ENCODE results near the gene MICALL2.

MICALL2 gene

GRCh38 chr7:1492640-1493039, 33.4 kb upstream of the MICALL2 start:
- Histone ChIP-seq H3K27me3 (ENCODE audit: control insufficient read depth in 2 of 2, insufficient read depth in 2 of 2, low read length in 2 of 2) (no peaks in the 10 kb centered on the region), H3K36me3 (ENCODE audit: control insufficient read depth in 2 of 2, insufficient read depth in 2 of 2, low read length in 2 of 2) (peaks cover 57 to 68% of the 10 kb centered on the region in 2 donors), H3K4me1 (ENCODE audit: control insufficient read depth in 2 of 2, insufficient read depth in 2 of 2, low read length in 2 of 2) (no peaks in the 10 kb centered on the region), H3K9ac (ENCODE audit: low read depth in 1 of 2, low read length in 2 of 2) (no peak overlapping the region), H3K9me3 (ENCODE audit: control insufficient read depth in 2 of 2, low read length in 2 of 2) (no peaks in the 10 kb centered on the region), H3K4me3 (ENCODE audit: low read length in 2 of 2) (no peak overlapping the region), H3K27ac (ENCODE audit: low read depth in 2 of 2, low read length in 2 of 2) (no peak overlapping the region)

GRCh38 chr7:1492221-1492620, 33.0 kb upstream of the MICALL2 start:
- no peak overlapping the region for H3K4me3 ChIP-seq (ENCODE audit: low read length in 2 of 2)
- H3K9ac ChIP-seq (ENCODE audit: low read depth in 1 of 2, low read length in 2 of 2) = no peak overlapping the region
- H3K36me3 ChIP-seq (ENCODE audit: control insufficient read depth in 2 of 2, insufficient read depth in 2 of 2, low read length in 2 of 2) = peaks cover 57 to 66% of the 10 kb centered on the region in 2 donors
- no peaks in the 10 kb centered on the region for H3K4me1 ChIP-seq (ENCODE audit: control insufficient read depth in 2 of 2, insufficient read depth in 2 of 2, low read length in 2 of 2)
- H3K9me3 ChIP-seq (ENCODE audit: control insufficient read depth in 2 of 2, low read length in 2 of 2) = no peaks in the 10 kb centered on the region
- no peaks in the 10 kb centered on the region for H3K27me3 ChIP-seq (ENCODE audit: control insufficient read depth in 2 of 2, insufficient read depth in 2 of 2, low read length in 2 of 2)
- H3K27ac ChIP-seq (ENCODE audit: low read depth in 2 of 2, low read length in 2 of 2) = no peak overlapping the region

GRCh38 chr7:1490837-1491236, 31.6 kb upstream of the MICALL2 start:
- Histone ChIP-seq H3K27me3 (ENCODE audit: control insufficient read depth in 2 of 2, insufficient read depth in 2 of 2, low read length in 2 of 2) (no peaks in the 10 kb centered on the region), H3K9ac (ENCODE audit: low read depth in 1 of 2, low read length in 2 of 2) (no peak overlapping the region), H3K9me3 (ENCODE audit: control insufficient read depth in 2 of 2, low read length in 2 of 2) (no peaks in the 10 kb centered on the region), H3K4me3 (ENCODE audit: low read length in 2 of 2) (no peak overlapping the region), H3K4me1 (ENCODE audit: control insufficient read depth in 2 of 2, insufficient read depth in 2 of 2, low read length in 2 of 2) (no peaks in the 10 kb centered on the region), H3K36me3 (ENCODE audit: control insufficient read depth in 2 of 2, insufficient read depth in 2 of 2, low read length in 2 of 2) (peaks cover 59 to 62% of the 10 kb centered on the region in 2 donors), H3K27ac (ENCODE audit: low read depth in 2 of 2, low read length in 2 of 2) (no peak overlapping the region)

GRCh38 chr7:1489336-1489735, 30.1 kb upstream of the MICALL2 start:
- no peak overlapping the region for H3K9ac ChIP-seq (ENCODE audit: low read depth in 1 of 2, low read length in 2 of 2)
- no peaks in the 10 kb centered on the region for H3K4me1 ChIP-seq (ENCODE audit: control insufficient read depth in 2 of 2, insufficient read depth in 2 of 2, low read length in 2 of 2)
- H3K27me3 ChIP-seq (ENCODE audit: control insufficient read depth in 2 of 2, insufficient read depth in 2 of 2, low read length in 2 of 2) = no peaks in the 10 kb centered on the region
- no peaks in the 10 kb centered on the region for H3K9me3 ChIP-seq (ENCODE audit: control insufficient read depth in 2 of 2, low read length in 2 of 2)
- H3K4me3 ChIP-seq (ENCODE audit: low read length in 2 of 2) = no peak overlapping the region
- no peak overlapping the region for H3K27ac ChIP-seq (ENCODE audit: low read depth in 2 of 2, low read length in 2 of 2)
- H3K36me3 ChIP-seq (ENCODE audit: control insufficient read depth in 2 of 2, insufficient read depth in 2 of 2, low read length in 2 of 2) = peaks cover 59 to 65% of the 10 kb centered on the region in 2 donors

GRCh38 chr7:1488016-1488415, 28.7 kb upstream of the MICALL2 start:
- no peaks in the 10 kb centered on the region for H3K9me3 ChIP-seq (ENCODE audit: control insufficient read depth in 2 of 2, low read length in 2 of 2)
- no peak overlapping the region for H3K4me3 ChIP-seq (ENCODE audit: low read length in 2 of 2)
- H3K9ac ChIP-seq (ENCODE audit: low read depth in 1 of 2, low read length in 2 of 2) = no peak overlapping the region
- no peaks in the 10 kb centered on the region for H3K27me3 ChIP-seq (ENCODE audit: control insufficient read depth in 2 of 2, insufficient read depth in 2 of 2, low read length in 2 of 2)
- H3K36me3 ChIP-seq (ENCODE audit: control insufficient read depth in 2 of 2, insufficient read depth in 2 of 2, low read length in 2 of 2) = peaks cover 67 to 72% of the 10 kb centered on the region in 2 donors
- no peaks in the 10 kb centered on the region for H3K4me1 ChIP-seq (ENCODE audit: control insufficient read depth in 2 of 2, insufficient read depth in 2 of 2, low read length in 2 of 2)
- H3K27ac ChIP-seq (ENCODE audit: low read depth in 2 of 2, low read length in 2 of 2) = no peak overlapping the region

GRCh38 chr7:1487466-1487865, 28.2 kb upstream of the MICALL2 start:
- Histone ChIP-seq H3K4me1 (ENCODE audit: control insufficient read depth in 2 of 2, insufficient read depth in 2 of 2, low read length in 2 of 2) (no peaks in the 10 kb centered on the region), H3K9ac (ENCODE audit: low read depth in 1 of 2, low read length in 2 of 2) (no peak overlapping the region), H3K36me3 (ENCODE audit: control insufficient read depth in 2 of 2, insufficient read depth in 2 of 2, low read length in 2 of 2) (peaks cover 66 to 74% of the 10 kb centered on the region in 2 donors), H3K27ac (ENCODE audit: low read depth in 2 of 2, low read length in 2 of 2) (no peak overlapping the region), H3K4me3 (ENCODE audit: low read length in 2 of 2) (no peak overlapping the region), H3K9me3 (ENCODE audit: control insufficient read depth in 2 of 2, low read length in 2 of 2) (no peaks in the 10 kb centered on the region), H3K27me3 (ENCODE audit: control insufficient read depth in 2 of 2, insufficient read depth in 2 of 2, low read length in 2 of 2) (no peaks in the 10 kb centered on the region)

- no peak overlapping the region for H3K27ac ChIP-seq (ENCODE audit: low read depth in 2 of 2, low read length in 2 of 2)
- no peak overlapping the region for H3K4me3 ChIP-seq (ENCODE audit: low read length in 2 of 2)
- no peaks in the 10 kb centered on the region for H3K27me3 ChIP-seq (ENCODE audit: control insufficient read depth in 2 of 2, insufficient read depth in 2 of 2, low read length in 2 of 2)
- H3K4me1 ChIP-seq (ENCODE audit: control insufficient read depth in 2 of 2, insufficient read depth in 2 of 2, low read length in 2 of 2) = no peaks in the 10 kb centered on the region
- no peak overlapping the region for H3K9ac ChIP-seq (ENCODE audit: low read depth in 1 of 2, low read length in 2 of 2)
- no peaks in the 10 kb centered on the region for H3K9me3 ChIP-seq (ENCODE audit: control insufficient read depth in 2 of 2, low read length in 2 of 2)
- H3K36me3 ChIP-seq (ENCODE audit: control insufficient read depth in 2 of 2, insufficient read depth in 2 of 2, low read length in 2 of 2) = peaks cover 57 to 67% of the 10 kb centered on the region in 2 donors
Observed at GRCh38 chr7:1486571-1486970, 27.3 kb upstream of the MICALL2 start.

- Histone ChIP-seq H3K4me3 (ENCODE audit: low read length in 2 of 2) (no peak overlapping the region), H3K36me3 (ENCODE audit: control insufficient read depth in 2 of 2, insufficient read depth in 2 of 2, low read length in 2 of 2) (peaks cover 54 to 66% of the 10 kb centered on the region in 2 donors), H3K9me3 (ENCODE audit: control insufficient read depth in 2 of 2, low read length in 2 of 2) (no peaks in the 10 kb centered on the region), H3K4me1 (ENCODE audit: control insufficient read depth in 2 of 2, insufficient read depth in 2 of 2, low read length in 2 of 2) (no peaks in the 10 kb centered on the region), H3K27me3 (ENCODE audit: control insufficient read depth in 2 of 2, insufficient read depth in 2 of 2, low read length in 2 of 2) (no peaks in the 10 kb centered on the region), H3K27ac (ENCODE audit: low read depth in 2 of 2, low read length in 2 of 2) (no peak overlapping the region), H3K9ac (ENCODE audit: low read depth in 1 of 2, low read length in 2 of 2) (no peak overlapping the region)
Observed at GRCh38 chr7:1485156-1485555, 25.9 kb upstream of the MICALL2 start.

GRCh38 chr7:1484569-1484968, 25.3 kb upstream of the MICALL2 start:
- H3K27ac ChIP-seq (ENCODE audit: low read depth in 2 of 2, low read length in 2 of 2) = no peak overlapping the region
- no peaks in the 10 kb centered on the region for H3K27me3 ChIP-seq (ENCODE audit: control insufficient read depth in 2 of 2, insufficient read depth in 2 of 2, low read length in 2 of 2)
- no peak overlapping the region for H3K9ac ChIP-seq (ENCODE audit: low read depth in 1 of 2, low read length in 2 of 2)
- H3K4me1 ChIP-seq (ENCODE audit: control insufficient read depth in 2 of 2, insufficient read depth in 2 of 2, low read length in 2 of 2) = no peaks in the 10 kb centered on the region
- H3K4me3 ChIP-seq (ENCODE audit: low read length in 2 of 2) = no peak overlapping the region
- H3K36me3 ChIP-seq (ENCODE audit: control insufficient read depth in 2 of 2, insufficient read depth in 2 of 2, low read length in 2 of 2) = peaks cover 52 to 68% of the 10 kb centered on the region in 2 donors
- no peaks in the 10 kb centered on the region for H3K9me3 ChIP-seq (ENCODE audit: control insufficient read depth in 2 of 2, low read length in 2 of 2)

- Histone ChIP-seq H3K4me3 (ENCODE audit: low read length in 2 of 2) (no peak overlapping the region), H3K36me3 (ENCODE audit: control insufficient read depth in 2 of 2, insufficient read depth in 2 of 2, low read length in 2 of 2) (peaks cover 45 to 66% of the 10 kb centered on the region in 2 donors), H3K27ac (ENCODE audit: low read depth in 2 of 2, low read length in 2 of 2) (no peak overlapping the region), H3K27me3 (ENCODE audit: control insufficient read depth in 2 of 2, insufficient read depth in 2 of 2, low read length in 2 of 2) (no peaks in the 10 kb centered on the region), H3K9me3 (ENCODE audit: control insufficient read depth in 2 of 2, low read length in 2 of 2) (no peaks in the 10 kb centered on the region), H3K4me1 (ENCODE audit: control insufficient read depth in 2 of 2, insufficient read depth in 2 of 2, low read length in 2 of 2) (no peaks in the 10 kb centered on the region), H3K9ac (ENCODE audit: low read depth in 1 of 2, low read length in 2 of 2) (no peak overlapping the region)
Observed at GRCh38 chr7:1483536-1484505, 24.6 kb upstream of the MICALL2 start.
